Liver (tissue), 9 donors: ENCODE results near the gene CACNG3. TPM values are rescaled to one million over a fixed set of nuclear protein-coding genes. Genes with fewer than 3 reads are reported as not detected.

ENCODE experiments used
- DNase-seq: peaks from one replicate; pipeline ENCODE4 v3.0.0-alpha.2; 2017; ENCODE audit warnings: low spot score
- H3K27ac ChIP-seq, 2 donors: one replicate each; pipeline ENCODE4 v1.7.0; 2013; ENCODE audit warnings: inconsistent platforms in 2 of 2, low read length in 2 of 2, control low read depth in 1 of 2, low read depth in 1 of 2, mild to moderate bottlenecking in 1 of 2
- H3K27me3 ChIP-seq, 4 donors: one replicate each; pipeline versions ENCODE4 v1.6.1 to v1.7.0; 2013; ENCODE audit warnings: low read length in 3 of 4, inconsistent platforms in 1 of 4, mild to moderate bottlenecking in 1 of 4, moderate library complexity in 1 of 4; ENCODE audit not compliant: control insufficient read depth in 4 of 4, insufficient read depth in 4 of 4
- H3K36me3 ChIP-seq, 4 donors: one replicate each; pipeline versions ENCODE4 v1.6.1 to v1.7.0; 2013; ENCODE audit warnings: low read length in 3 of 4, mild to moderate bottlenecking in 3 of 4, low read depth in 1 of 4, moderate library complexity in 1 of 4; ENCODE audit not compliant: control insufficient read depth in 4 of 4, insufficient read depth in 3 of 4
- H3K4me1 ChIP-seq, 4 donors: one replicate each; pipeline versions ENCODE4 v1.6.1 to v1.7.0; 2013; ENCODE audit warnings: low read length in 3 of 4, mild to moderate bottlenecking in 3 of 4, moderate library complexity in 1 of 4; ENCODE audit not compliant: control insufficient read depth in 4 of 4, insufficient read depth in 4 of 4
- H3K4me3 ChIP-seq, 3 donors: one replicate each; pipeline versions ENCODE4 v1.6.1 to v1.7.0; 2013; ENCODE audit warnings: low read length in 3 of 3, control low read depth in 1 of 3, low read depth in 1 of 3, mild to moderate bottlenecking in 1 of 3
- H3K9ac ChIP-seq, 2 donors: one replicate each; pipeline ENCODE4 v1.7.0; 2013; ENCODE audit warnings: low read length in 2 of 2, mild to moderate bottlenecking in 2 of 2, moderate library complexity in 2 of 2, control low read depth in 1 of 2, low read depth in 1 of 2
- H3K9me3 ChIP-seq, 4 donors: one replicate each; pipeline versions ENCODE4 v1.6.1 to v1.7.0; 2013; ENCODE audit warnings: low read length in 3 of 4; ENCODE audit not compliant: control insufficient read depth in 4 of 4
- EGR1 ChIP-seq, 2 donors: IDR thresholded peaks; 2 replicates each; pipeline ENCODE4 v1.6.1; 2016 to 2018; ENCODE audit warnings: antibody characterized with exemption in 2 of 2, low read depth in 2 of 2
- FOXA2 ChIP-seq: IDR thresholded peaks from 2 replicates; pipeline ENCODE4 v1.6.1; 2016; ENCODE audit warnings: antibody characterized with exemption
- GABPA ChIP-seq, 2 donors: IDR thresholded peaks in 1 of 2; conservative IDR thresholded peaks in 1 of 2; 2 replicates each; pipeline ENCODE4 v1.6.1; 2016; ENCODE audit warnings: antibody characterized with exemption in 2 of 2, mild to moderate bottlenecking in 1 of 2, moderate library complexity in 1 of 2
- HNF4A ChIP-seq, 2 donors: conservative IDR thresholded peaks; 2 replicates each; pipeline ENCODE4 v1.6.1; 2016; ENCODE audit warnings: antibody characterized with exemption in 2 of 2, mild to moderate bottlenecking in 2 of 2
- HNF4G ChIP-seq: IDR thresholded peaks from 2 replicates; pipeline ENCODE4 v1.6.1; 2016; ENCODE audit warnings: antibody characterized with exemption
- JUND ChIP-seq, 2 donors: IDR thresholded peaks; 2 replicates each; pipeline ENCODE4 v1.6.1; 2016; ENCODE audit warnings: antibody characterized with exemption in 2 of 2
- NR2F2 ChIP-seq: IDR thresholded peaks from 2 replicates; pipeline ENCODE4 v1.6.1; 2016; ENCODE audit warnings: antibody characterized with exemption
- RAD21 ChIP-seq, 2 donors: IDR thresholded peaks; 2 replicates each; pipeline ENCODE4 v1.6.1; 2016; ENCODE audit warnings: antibody characterized with exemption in 2 of 2, mild to moderate bottlenecking in 2 of 2
- RXRA ChIP-seq, 2 donors: IDR thresholded peaks; 2 replicates each; pipeline ENCODE4 v1.6.1; 2017 to 2018; ENCODE audit warnings: antibody characterized with exemption in 2 of 2, mild to moderate bottlenecking in 1 of 2
- SP1 ChIP-seq: IDR thresholded peaks from 2 replicates; pipeline ENCODE4 v1.6.1; 2018; ENCODE audit warnings: antibody characterized with exemption, mild to moderate bottlenecking
- TAF1 ChIP-seq: conservative IDR thresholded peaks from 2 replicates; pipeline ENCODE4 v1.6.1; 2016; ENCODE audit warnings: antibody characterized with exemption, mild to moderate bottlenecking
- YY1 ChIP-seq: IDR thresholded peaks from 2 replicates; pipeline ENCODE4 v1.6.1; 2016; ENCODE audit warnings: antibody characterized with exemption, mild to moderate bottlenecking
- WGBS: extraction: QIAGEN DNeasy Blood & Tissue Kit; methylation state at CpG from one replicate; pipeline ENCODE4 v1.1.7; 2013; 5-methylcytosine and 5-hydroxymethylcytosine counted together
- polyA plus RNA-seq, 2 donors: library from polyadenylated mRNA; stranded (reverse) in 1 of 2; unstranded in 1 of 2; fragments of 200-250 nt in 1 of 2; fragments of >200 nt in 1 of 2; fragmentation: Nextera tagmentation in 1 of 2; extraction: Ambion mirVana in 1 of 2; gene quantifications; one replicate each; pipeline versions ENCODE4 v1.2.1 to v1.2.3, GENCODE V29; 2013 to 2015
- total RNA-seq, 2 donors: library from RNA; depleted of rRNA; stranded (reverse); fragments of >200 nt; gene quantifications; one replicate each; pipeline ENCODE4 v1.2.3, GENCODE V29; 2014
- TF ChIP-seq, protein P1 (sequence below): IDR thresholded peaks from 2 replicates; pipeline ENCODE4 v1.6.1; 2016; ENCODE audit warnings: antibody characterized with exemption
- TF ChIP-seq, protein P2 (sequence below): IDR thresholded peaks from 2 replicates; pipeline ENCODE4 v1.6.1; 2016; ENCODE audit warnings: antibody characterized with exemption, mild to moderate bottlenecking
- TF ChIP-seq, protein P3 (sequence below): IDR thresholded peaks from 2 replicates; pipeline ENCODE4 v1.6.1; 2016; ENCODE audit warnings: antibody characterized with exemption
- TF ChIP-seq, protein P4 (sequence below): fragments of 150-350 bp; IDR thresholded peaks from 2 replicates; pipeline ENCODE4 v1.5.1; 2017; ENCODE audit warnings: improper control_type of control experiment, low read depth, low read length; ENCODE audit not compliant: missing input control
- TF ChIP-seq, protein P5 (sequence below): IDR thresholded peaks from 2 replicates; pipeline ENCODE4 v1.6.1; 2016; ENCODE audit warnings: antibody characterized with exemption
- donor health status: healthy.
- donor health status: healthy.
- donor health status: healthy.
- donor health status: healthy.
- donor health status: healthy.

The CACNG3 gene
- total and polyA plus RNA-seq, 4 donors, result not detected

DNA sequence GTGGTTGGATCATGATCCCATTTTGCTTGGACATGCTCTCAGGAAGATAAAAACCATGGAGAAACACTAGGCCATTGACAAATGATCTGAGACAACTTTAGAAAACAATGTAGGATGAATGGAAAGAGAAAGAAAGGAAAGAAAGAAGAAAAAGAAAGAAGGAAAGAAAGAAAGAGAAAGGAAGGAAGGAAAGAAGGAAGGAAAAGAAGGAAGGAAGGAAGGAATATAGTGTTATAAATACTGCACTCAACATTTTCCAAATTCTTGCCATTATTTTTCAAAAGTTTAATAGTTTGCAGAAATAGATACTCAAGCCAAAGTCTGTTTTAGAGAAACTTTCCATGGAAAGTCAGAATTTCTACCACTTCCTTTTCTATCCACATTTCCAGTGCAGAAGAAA, 39.2 kb upstream of the CACNG3 start (continued):
- TF ChIP-seq, protein P1, sequence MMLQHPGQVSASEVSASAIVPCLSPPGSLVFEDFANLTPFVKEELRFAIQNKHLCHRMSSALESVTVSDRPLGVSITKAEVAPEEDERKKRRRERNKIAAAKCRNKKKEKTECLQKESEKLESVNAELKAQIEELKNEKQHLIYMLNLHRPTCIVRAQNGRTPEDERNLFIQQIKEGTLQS, result no peak

DNA sequence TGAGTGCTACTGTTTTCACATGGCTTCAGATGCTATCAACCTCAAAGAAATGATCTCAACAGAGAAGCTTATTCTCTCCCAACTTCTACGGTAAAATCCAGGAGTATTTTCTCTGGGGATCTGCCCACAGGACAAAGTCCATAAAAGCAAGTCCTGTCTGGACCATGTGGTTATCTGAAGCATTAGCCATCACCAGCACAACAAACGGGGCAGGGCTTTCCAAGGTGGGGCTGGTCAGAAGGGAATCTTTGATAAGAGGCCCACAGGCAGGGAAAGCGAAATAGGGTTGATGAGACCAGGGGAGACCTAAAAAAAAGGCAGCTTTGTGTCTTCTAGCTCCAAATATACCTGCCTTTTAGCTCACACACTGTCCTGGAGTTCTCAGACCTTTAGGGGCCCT, 38.7 kb upstream of the CACNG3 start:
- no peaks in the 10 kb centered on the region for H3K36me3 ChIP-seq
- TF ChIP-seq, protein P1, result no peak
- TF ChIP-seq YY1, result no peak
- no peak for TF ChIP-seq HNF4A (conservative IDR thresholded peaks at IDR 0.05)
- TF ChIP-seq, protein P2, sequence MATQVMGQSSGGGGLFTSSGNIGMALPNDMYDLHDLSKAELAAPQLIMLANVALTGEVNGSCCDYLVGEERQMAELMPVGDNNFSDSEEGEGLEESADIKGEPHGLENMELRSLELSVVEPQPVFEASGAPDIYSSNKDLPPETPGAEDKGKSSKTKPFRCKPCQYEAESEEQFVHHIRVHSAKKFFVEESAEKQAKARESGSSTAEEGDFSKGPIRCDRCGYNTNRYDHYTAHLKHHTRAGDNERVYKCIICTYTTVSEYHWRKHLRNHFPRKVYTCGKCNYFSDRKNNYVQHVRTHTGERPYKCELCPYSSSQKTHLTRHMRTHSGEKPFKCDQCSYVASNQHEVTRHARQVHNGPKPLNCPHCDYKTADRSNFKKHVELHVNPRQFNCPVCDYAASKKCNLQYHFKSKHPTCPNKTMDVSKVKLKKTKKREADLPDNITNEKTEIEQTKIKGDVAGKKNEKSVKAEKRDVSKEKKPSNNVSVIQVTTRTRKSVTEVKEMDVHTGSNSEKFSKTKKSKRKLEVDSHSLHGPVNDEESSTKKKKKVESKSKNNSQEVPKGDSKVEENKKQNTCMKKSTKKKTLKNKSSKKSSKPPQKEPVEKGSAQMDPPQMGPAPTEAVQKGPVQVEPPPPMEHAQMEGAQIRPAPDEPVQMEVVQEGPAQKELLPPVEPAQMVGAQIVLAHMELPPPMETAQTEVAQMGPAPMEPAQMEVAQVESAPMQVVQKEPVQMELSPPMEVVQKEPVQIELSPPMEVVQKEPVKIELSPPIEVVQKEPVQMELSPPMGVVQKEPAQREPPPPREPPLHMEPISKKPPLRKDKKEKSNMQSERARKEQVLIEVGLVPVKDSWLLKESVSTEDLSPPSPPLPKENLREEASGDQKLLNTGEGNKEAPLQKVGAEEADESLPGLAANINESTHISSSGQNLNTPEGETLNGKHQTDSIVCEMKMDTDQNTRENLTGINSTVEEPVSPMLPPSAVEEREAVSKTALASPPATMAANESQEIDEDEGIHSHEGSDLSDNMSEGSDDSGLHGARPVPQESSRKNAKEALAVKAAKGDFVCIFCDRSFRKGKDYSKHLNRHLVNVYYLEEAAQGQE, result no peak
- peaks cover 0 to 4% (median 0%) of the 10 kb centered on the region in 4 donors for H3K27me3 ChIP-seq
- 49% methylated on average over 3 of the region's 3 CpGs for WGBS
- H3K4me1 ChIP-seq, result no peaks in the 10 kb centered on the region
- no peak overlapping the region for H3K27ac ChIP-seq
- H3K9me3 ChIP-seq, result no peaks in the 10 kb centered on the region
- peak; percentile 66 for DNase-seq
- no peak overlapping the region for H3K9ac ChIP-seq
- H3K4me3 ChIP-seq, result no peak overlapping the region

DNA sequence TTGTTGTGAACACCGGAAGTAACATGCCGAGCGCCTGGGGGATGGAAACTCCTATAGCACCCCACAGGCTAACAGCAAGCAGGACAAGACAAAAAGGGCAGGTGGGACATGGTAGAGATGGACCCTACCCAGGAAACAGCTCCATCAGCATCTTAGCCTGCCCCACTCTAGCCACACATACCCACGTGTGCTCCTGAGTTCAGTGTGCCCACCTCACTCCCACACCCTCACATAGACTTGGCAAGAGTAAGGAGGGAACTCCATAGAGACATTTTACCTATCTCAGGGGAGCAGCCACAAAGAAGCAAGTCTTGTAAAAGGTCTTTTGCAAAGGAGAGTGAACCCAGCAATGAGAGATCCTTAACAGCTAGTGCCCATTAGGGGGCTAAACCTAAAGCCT, 37.8 kb upstream of the CACNG3 start:
- no peak for TF ChIP-seq EGR1 (IDR thresholded peaks at IDR 0.05; ENCODE audit: low read depth in 2 of 2)
- no peak for TF ChIP-seq RAD21 (IDR thresholded peaks at IDR 0.05)
- TF ChIP-seq HNF4A (conservative IDR thresholded peaks at IDR 0.05), result no peak
- TF ChIP-seq, protein P3, sequence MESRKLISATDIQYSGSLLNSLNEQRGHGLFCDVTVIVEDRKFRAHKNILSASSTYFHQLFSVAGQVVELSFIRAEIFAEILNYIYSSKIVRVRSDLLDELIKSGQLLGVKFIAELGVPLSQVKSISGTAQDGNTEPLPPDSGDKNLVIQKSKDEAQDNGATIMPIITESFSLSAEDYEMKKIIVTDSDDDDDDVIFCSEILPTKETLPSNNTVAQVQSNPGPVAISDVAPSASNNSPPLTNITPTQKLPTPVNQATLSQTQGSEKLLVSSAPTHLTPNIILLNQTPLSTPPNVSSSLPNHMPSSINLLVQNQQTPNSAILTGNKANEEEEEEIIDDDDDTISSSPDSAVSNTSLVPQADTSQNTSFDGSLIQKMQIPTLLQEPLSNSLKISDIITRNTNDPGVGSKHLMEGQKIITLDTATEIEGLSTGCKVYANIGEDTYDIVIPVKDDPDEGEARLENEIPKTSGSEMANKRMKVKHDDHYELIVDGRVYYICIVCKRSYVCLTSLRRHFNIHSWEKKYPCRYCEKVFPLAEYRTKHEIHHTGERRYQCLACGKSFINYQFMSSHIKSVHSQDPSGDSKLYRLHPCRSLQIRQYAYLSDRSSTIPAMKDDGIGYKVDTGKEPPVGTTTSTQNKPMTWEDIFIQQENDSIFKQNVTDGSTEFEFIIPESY, result no peak
- no peak for TF ChIP-seq SP1
- TF ChIP-seq, protein P4, sequence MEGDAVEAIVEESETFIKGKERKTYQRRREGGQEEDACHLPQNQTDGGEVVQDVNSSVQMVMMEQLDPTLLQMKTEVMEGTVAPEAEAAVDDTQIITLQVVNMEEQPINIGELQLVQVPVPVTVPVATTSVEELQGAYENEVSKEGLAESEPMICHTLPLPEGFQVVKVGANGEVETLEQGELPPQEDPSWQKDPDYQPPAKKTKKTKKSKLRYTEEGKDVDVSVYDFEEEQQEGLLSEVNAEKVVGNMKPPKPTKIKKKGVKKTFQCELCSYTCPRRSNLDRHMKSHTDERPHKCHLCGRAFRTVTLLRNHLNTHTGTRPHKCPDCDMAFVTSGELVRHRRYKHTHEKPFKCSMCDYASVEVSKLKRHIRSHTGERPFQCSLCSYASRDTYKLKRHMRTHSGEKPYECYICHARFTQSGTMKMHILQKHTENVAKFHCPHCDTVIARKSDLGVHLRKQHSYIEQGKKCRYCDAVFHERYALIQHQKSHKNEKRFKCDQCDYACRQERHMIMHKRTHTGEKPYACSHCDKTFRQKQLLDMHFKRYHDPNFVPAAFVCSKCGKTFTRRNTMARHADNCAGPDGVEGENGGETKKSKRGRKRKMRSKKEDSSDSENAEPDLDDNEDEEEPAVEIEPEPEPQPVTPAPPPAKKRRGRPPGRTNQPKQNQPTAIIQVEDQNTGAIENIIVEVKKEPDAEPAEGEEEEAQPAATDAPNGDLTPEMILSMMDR, result no peak
- TF ChIP-seq JUND (IDR thresholded peaks at IDR 0.05), result no peak
- TF ChIP-seq GABPA (IDR thresholded peaks at IDR 0.05 in 1 of 2, conservative IDR thresholded peaks at IDR 0.05 in 1 of 2), result no peak
- TF ChIP-seq, protein P5, sequence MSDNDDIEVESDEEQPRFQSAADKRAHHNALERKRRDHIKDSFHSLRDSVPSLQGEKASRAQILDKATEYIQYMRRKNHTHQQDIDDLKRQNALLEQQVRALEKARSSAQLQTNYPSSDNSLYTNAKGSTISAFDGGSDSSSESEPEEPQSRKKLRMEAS, result no peak
- TF ChIP-seq, protein P2, result no peak
- TF ChIP-seq HNF4G, result no peak
- no peak for TF ChIP-seq RXRA (IDR thresholded peaks at IDR 0.05)
- no peak for TF ChIP-seq TAF1
- TF ChIP-seq, protein P1, result no peak
- no peak for TF ChIP-seq FOXA2
- TF ChIP-seq YY1, result no peak
- TF ChIP-seq NR2F2, result no peak
- H3K4me1 ChIP-seq, result no peaks in the 10 kb centered on the region

More for the DNA sequence above, 37.8 kb upstream of the CACNG3 start:
- Histone ChIP-seq H3K36me3 (no peaks in the 10 kb centered on the region), H3K27me3 (peaks cover 0 to 4% (median 0%) of the 10 kb centered on the region in 4 donors), H3K9me3 (peaks cover 0 to 3% (median 0%) of the 10 kb centered on the region in 4 donors), H3K9ac (no peak overlapping the region), H3K4me3 (no peak overlapping the region), H3K27ac (no peak overlapping the region)
- WGBS, result 85% methylated on average over 4 of the region's 4 CpGs
- DNase-seq, result no peak
